HL-60 (cell line): ENCODE measurements around the gene HEPACAM.

Experiments
- DNase-seq, 2 experiments: peaks; one replicate each; pipeline ENCODE4 v3.0.0-alpha.2; 2010 to 2020; ENCODE audit warnings: low read depth in 1 of 2, low spot score in 1 of 2
- H3K27ac ChIP-seq: fragments of 250-450 bp; sonication (Bioruptor Pico); replicated peaks from 2 replicates; pipeline ENCODE4 v1.5.1; 2020; ENCODE audit warnings: mild to moderate bottlenecking, moderate library complexity
- H3K27me3 ChIP-seq: fragments of 250-450 bp; sonication (Bioruptor Pico); 2 replicates; pipeline ENCODE4 v1.5.1; 2021; ENCODE audit warnings: mild to moderate bottlenecking, moderate library complexity; ENCODE audit not compliant: insufficient read depth, poor library complexity, severe bottlenecking
- H3K4me3 ChIP-seq: replicated peaks from 2 replicates; pipeline ENCODE4 v1.5.1; 2011; ENCODE audit warnings: mild to moderate bottlenecking, control low read depth, low read length; ENCODE audit not compliant: insufficient read depth
- CTCF ChIP-seq: IDR thresholded peaks from one replicate; pipeline ENCODE4 v1.5.1; 2011; ENCODE audit warnings: low read length, control low read depth, inconsistent platforms; ENCODE audit not compliant: insufficient read depth
- GABPA ChIP-seq: IDR thresholded peaks from 2 replicates; pipeline ENCODE4 v1.6.1; 2012; ENCODE audit warnings: low read depth
- POLR2AphosphoS5 ChIP-seq: IDR thresholded peaks from 2 replicates; pipeline ENCODE4 v1.6.1; 2012; ENCODE audit warnings: low read depth
- REST ChIP-seq: IDR thresholded peaks from 2 replicates; pipeline ENCODE4 v1.6.1; 2012; ENCODE audit warnings: low read depth; ENCODE audit not compliant: insufficient replicate concordance
- SPI1 ChIP-seq: IDR thresholded peaks from 2 replicates; pipeline ENCODE4 v1.6.1; 2012; ENCODE audit warnings: low read depth, mild to moderate bottlenecking, borderline replicate concordance

Gene HEPACAM

GRCh38 chr11:124876818-124877630, 58.8 kb downstream of the HEPACAM start:
- Histone ChIP-seq H3K27me3 (peaks cover 7% of the 10 kb centered on the region), H3K4me3 (peak overlapping the region; percentile 42; the same call in 1 of the 2 replicates), H3K27ac (no peak overlapping the region)
- TF ChIP-seq POLR2AphosphoS5 (no peak), CTCF (no peak), GABPA (no peak), SPI1 (no peak), REST (no peak)
- DNase-seq = no peak

- H3K4me3 ChIP-seq = peak overlapping the region; percentile 42
- no peak overlapping the region for H3K27ac ChIP-seq
- peak; percentile 30 to 63 for DNase-seq
- TF ChIP-seq CTCF (peak; percentile 18), GABPA (peak; percentile 20; the same call in 1 of the 2 replicates), SPI1 (no peak)
- peaks cover 14% of the 10 kb centered on the region for H3K27me3 ChIP-seq
Observed at GRCh38 chr11:124875943-124876817, 59.7 kb downstream of the HEPACAM start.

- peaks cover 19% of the 10 kb centered on the region for H3K27me3 ChIP-seq
- no peak overlapping the region for H3K27ac ChIP-seq
- TF ChIP-seq SPI1 = no peak
- TF ChIP-seq REST = no peak
- TF ChIP-seq GABPA = no peak
- no peak for TF ChIP-seq CTCF
- TF ChIP-seq POLR2AphosphoS5 = no peak
- DNase-seq = no peak
- H3K4me3 ChIP-seq = no peak overlapping the region
Observed at GRCh38 chr11:124875401-124875800, 60.4 kb downstream of the HEPACAM start.
